Activated CD4-positive, CD25-positive, alpha-beta regulatory T cell treated with anti-CD3 and anti-CD28 coated beads, Interleukin-2, amount 50 U/mL, for 24 hours (primary cell): ENCODE measurements around the gene CDC5L.
"Not testable (repeated sequence)": the region's sequence is repeated elsewhere in the genome, so short reads cannot be mapped to it uniquely, and the experiment has no call there.

Experiments
- ATAC-seq, 2 donors: fragments of 150-1000 bp; cut with Tn5 transposase; one replicate each; pipeline ENCODE4 v1.10.0; 2021; ENCODE audit warnings: mild to moderate bottlenecking in 1 of 2, moderate library complexity in 1 of 2

The CDC5L gene

GRCh38 chr6:44415873-44416502 is 28.5 kb downstream of the CDC5L start:
- no peak for ATAC-seq

GRCh38 chr6:44422531-44422930 is 35.0 kb downstream of the CDC5L start:
- ATAC-seq, result no peak

- no peak for ATAC-seq
Measured at GRCh38 chr6:44423306-44423705, 35.8 kb downstream of the CDC5L start.

- no peak for ATAC-seq
Measured at GRCh38 chr6:44425951-44426350, 38.4 kb downstream of the CDC5L start.

- no peak for ATAC-seq
Measured at GRCh38 chr6:44428682-44429081, 41.2 kb downstream of the CDC5L start.

GRCh38 chr6:44430326-44430725 is 42.8 kb downstream of the CDC5L start:
- no peak for ATAC-seq

GRCh38 chr6:44431118-44431725 is 43.7 kb downstream of the CDC5L start:
- peak in 1 of 2 donors; percentile 62 for ATAC-seq

GRCh38 chr6:44432227-44432626 is 44.7 kb downstream of the CDC5L start:
- ATAC-seq, result no peak

GRCh38 chr6:44432726-44433125 is 45.2 kb downstream of the CDC5L start:
- ATAC-seq, result no peak

- no peak for ATAC-seq
Measured at GRCh38 chr6:44435500-44435899, 48.0 kb downstream of the CDC5L start.

GRCh38 chr6:44438827-44439226 is 51.3 kb downstream of the CDC5L start:
- no peak for ATAC-seq

GRCh38 chr6:44439270-44440045 is 52.0 kb downstream of the CDC5L start:
- no peak for ATAC-seq

GRCh38 chr6:44441091-44441855 is 53.8 kb downstream of the CDC5L start:
- no peak for ATAC-seq

- no peak for ATAC-seq
Measured at GRCh38 chr6:44442236-44442635, 54.7 kb downstream of the CDC5L start.

- ATAC-seq, result no peak
Measured at GRCh38 chr6:44442833-44443444, 55.4 kb downstream of the CDC5L start.

- no peak for ATAC-seq
Measured at GRCh38 chr6:44444853-44445252, 57.3 kb downstream of the CDC5L start.

GRCh38 chr6:44446626-44447300 is 59.3 kb downstream of the CDC5L start:
- ATAC-seq, result no peak

GRCh38 chr6:44449181-44449580 is 61.7 kb downstream of the CDC5L start:
- not testable (repeated sequence) for ATAC-seq

GRCh38 chr6:44451803-44452695 is 64.5 kb downstream of the CDC5L start:
- no peak for ATAC-seq

GRCh38 chr6:44452725-44453124 is 65.2 kb downstream of the CDC5L start:
- no peak for ATAC-seq

GRCh38 chr6:44453146-44453545 is 65.6 kb downstream of the CDC5L start:
- no peak for ATAC-seq
